WTC11 (cell line): ENCODE results near the gene SERF1B.
"Not testable (repeated sequence)": the region's sequence is repeated elsewhere in the genome, so short reads cannot be mapped to it uniquely, and the experiment has no call there.

Experiments
- TF ChIP-seq, protein P1 (sequence below): fragments of 250-450 bp; sonication (Bioruptor Pico); IDR thresholded peaks from 2 replicates; pipeline ENCODE4 v2.1.2; 2022; ENCODE audit warnings: mild to moderate bottlenecking, moderate library complexity
- TF ChIP-seq, protein P2 (sequence below): fragments of 200-600 bp; IDR thresholded peaks from 2 replicates; pipeline ENCODE4 v1.8.0; 2022; ENCODE audit warnings: antibody characterized with exemption

DNA sequence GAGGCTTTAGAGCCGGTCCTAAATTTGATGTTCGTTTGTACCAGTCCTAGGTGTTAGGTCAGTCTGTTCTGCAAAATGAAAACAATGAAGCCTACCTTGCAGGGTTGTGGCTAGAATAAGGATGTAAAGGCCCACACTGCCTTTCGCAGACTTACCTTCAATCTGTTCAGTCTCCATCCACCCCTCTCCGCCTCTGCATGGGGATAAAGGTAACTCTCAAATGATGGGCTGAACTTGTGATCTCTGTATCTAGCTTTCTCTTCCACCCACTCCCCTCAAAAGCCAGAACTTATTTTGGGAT lies 744 bp downstream of the SERF1B start:
- TF ChIP-seq, protein P1, sequence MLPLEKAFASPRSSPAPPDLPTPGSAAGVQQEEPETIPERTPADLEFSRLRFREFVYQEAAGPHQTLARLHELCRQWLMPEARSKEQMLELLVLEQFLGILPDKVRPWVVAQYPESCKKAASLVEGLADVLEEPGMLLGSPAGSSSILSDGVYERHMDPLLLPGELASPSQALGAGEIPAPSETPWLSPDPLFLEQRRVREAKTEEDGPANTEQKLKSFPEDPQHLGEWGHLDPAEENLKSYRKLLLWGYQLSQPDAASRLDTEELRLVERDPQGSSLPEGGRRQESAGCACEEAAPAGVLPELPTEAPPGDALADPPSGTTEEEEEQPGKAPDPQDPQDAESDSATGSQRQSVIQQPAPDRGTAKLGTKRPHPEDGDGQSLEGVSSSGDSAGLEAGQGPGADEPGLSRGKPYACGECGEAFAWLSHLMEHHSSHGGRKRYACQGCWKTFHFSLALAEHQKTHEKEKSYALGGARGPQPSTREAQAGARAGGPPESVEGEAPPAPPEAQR (CRISPR knock-in tag) = not testable (repeated sequence)
- TF ChIP-seq, protein P2, sequence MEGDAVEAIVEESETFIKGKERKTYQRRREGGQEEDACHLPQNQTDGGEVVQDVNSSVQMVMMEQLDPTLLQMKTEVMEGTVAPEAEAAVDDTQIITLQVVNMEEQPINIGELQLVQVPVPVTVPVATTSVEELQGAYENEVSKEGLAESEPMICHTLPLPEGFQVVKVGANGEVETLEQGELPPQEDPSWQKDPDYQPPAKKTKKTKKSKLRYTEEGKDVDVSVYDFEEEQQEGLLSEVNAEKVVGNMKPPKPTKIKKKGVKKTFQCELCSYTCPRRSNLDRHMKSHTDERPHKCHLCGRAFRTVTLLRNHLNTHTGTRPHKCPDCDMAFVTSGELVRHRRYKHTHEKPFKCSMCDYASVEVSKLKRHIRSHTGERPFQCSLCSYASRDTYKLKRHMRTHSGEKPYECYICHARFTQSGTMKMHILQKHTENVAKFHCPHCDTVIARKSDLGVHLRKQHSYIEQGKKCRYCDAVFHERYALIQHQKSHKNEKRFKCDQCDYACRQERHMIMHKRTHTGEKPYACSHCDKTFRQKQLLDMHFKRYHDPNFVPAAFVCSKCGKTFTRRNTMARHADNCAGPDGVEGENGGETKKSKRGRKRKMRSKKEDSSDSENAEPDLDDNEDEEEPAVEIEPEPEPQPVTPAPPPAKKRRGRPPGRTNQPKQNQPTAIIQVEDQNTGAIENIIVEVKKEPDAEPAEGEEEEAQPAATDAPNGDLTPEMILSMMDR = not testable (repeated sequence)
